ENCODE data around the gene TASOR. TPM values are rescaled to one million over a fixed set of nuclear protein-coding genes. Genes with fewer than 3 reads are reported as not detected.

TASOR gene
- total RNA-seq, 1 experiment from 2014 or later, result 35.8 TPM

DNA sequence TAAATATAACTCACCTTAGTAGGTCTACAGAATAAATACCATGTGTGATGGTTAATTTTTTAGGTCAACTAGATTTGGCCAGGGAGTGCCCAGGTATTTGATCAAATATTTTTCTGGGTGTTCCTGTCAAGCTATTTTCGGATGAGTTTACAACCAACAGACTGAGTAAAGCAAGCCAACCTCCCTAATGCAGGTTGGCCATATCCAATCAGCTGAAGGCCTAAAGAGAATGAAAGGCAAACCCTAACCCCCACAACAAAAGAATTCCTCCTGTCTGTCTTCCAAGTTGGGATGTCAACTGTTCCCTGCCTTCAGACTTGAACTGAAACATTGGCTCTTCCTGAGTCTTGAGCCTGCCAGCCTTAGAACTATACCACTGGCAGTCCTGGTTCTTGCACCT lies 28.6 kb downstream of the TASOR start:
- TF ChIP-seq ELF1 (IDR thresholded peaks at IDR 0.05; ENCODE audit: borderline replicate concordance, low read depth) (no peak), JUND (IDR thresholded peaks at IDR 0.05) (no peak), EZH2phosphoT487 (IDR thresholded peaks at IDR 0.05; ENCODE audit: borderline replicate concordance) (no peak), RAD21 (IDR thresholded peaks at IDR 0.05; ENCODE audit: low read depth) (no peak), CTCF (IDR thresholded peaks at IDR 0.05 in 2 of 3, conservative IDR thresholded peaks at IDR 0.05 in 1 of 3; ENCODE audit: borderline replicate concordance in 1 of 3, insufficient read depth in 1 of 3, low read depth in 2 of 3, low read length in 2 of 3) (no peak), ZBTB33 (IDR thresholded peaks at IDR 0.05; ENCODE audit: extremely low read depth, insufficient replicate concordance, low read length) (no peak), MAX (IDR thresholded peaks at IDR 0.05) (no peak), ZFX (IDR thresholded peaks at IDR 0.05) (no peak), EZH2 (IDR thresholded peaks at IDR 0.05) (no peak), POLR2A (IDR thresholded peaks at IDR 0.05; ENCODE audit: borderline replicate concordance, extremely low read depth, insufficient read depth, insufficient read length) (no peak), ZNF274 (IDR thresholded peaks at IDR 0.05; ENCODE audit: low read depth, low read length) (no peak), TCF7L2 (IDR thresholded peaks at IDR 0.05; ENCODE audit: borderline replicate concordance, extremely low read depth, insufficient read depth, insufficient read length) (no peak), YY1 (IDR thresholded peaks at IDR 0.05; ENCODE audit: extremely low read depth, insufficient replicate concordance, low read depth, low read length) (no peak), SRF (IDR thresholded peaks at IDR 0.05; ENCODE audit: low read depth) (no peak), SP1 (IDR thresholded peaks at IDR 0.05; ENCODE audit: low read depth) (no peak), EGR1 (IDR thresholded peaks at IDR 0.05; ENCODE audit: low read depth) (no peak)
- TF ChIP-seq, protein P1, sequence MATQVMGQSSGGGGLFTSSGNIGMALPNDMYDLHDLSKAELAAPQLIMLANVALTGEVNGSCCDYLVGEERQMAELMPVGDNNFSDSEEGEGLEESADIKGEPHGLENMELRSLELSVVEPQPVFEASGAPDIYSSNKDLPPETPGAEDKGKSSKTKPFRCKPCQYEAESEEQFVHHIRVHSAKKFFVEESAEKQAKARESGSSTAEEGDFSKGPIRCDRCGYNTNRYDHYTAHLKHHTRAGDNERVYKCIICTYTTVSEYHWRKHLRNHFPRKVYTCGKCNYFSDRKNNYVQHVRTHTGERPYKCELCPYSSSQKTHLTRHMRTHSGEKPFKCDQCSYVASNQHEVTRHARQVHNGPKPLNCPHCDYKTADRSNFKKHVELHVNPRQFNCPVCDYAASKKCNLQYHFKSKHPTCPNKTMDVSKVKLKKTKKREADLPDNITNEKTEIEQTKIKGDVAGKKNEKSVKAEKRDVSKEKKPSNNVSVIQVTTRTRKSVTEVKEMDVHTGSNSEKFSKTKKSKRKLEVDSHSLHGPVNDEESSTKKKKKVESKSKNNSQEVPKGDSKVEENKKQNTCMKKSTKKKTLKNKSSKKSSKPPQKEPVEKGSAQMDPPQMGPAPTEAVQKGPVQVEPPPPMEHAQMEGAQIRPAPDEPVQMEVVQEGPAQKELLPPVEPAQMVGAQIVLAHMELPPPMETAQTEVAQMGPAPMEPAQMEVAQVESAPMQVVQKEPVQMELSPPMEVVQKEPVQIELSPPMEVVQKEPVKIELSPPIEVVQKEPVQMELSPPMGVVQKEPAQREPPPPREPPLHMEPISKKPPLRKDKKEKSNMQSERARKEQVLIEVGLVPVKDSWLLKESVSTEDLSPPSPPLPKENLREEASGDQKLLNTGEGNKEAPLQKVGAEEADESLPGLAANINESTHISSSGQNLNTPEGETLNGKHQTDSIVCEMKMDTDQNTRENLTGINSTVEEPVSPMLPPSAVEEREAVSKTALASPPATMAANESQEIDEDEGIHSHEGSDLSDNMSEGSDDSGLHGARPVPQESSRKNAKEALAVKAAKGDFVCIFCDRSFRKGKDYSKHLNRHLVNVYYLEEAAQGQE (IDR thresholded peaks at IDR 0.05; ENCODE audit: low read depth), result no peak
- TF ChIP-seq, protein P2, sequence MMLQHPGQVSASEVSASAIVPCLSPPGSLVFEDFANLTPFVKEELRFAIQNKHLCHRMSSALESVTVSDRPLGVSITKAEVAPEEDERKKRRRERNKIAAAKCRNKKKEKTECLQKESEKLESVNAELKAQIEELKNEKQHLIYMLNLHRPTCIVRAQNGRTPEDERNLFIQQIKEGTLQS (IDR thresholded peaks at IDR 0.05), result no peak
- DNase-seq (ENCODE audit: low read depth, low spot score), result no peak
- Histone ChIP-seq H3K36me3 (ENCODE audit: control insufficient read depth in 1 of 2, insufficient read depth in 2 of 2, low read length in 2 of 2) (peaks cover 8% of the 10 kb centered on the region in 2 experiments), H4K20me1 (ENCODE audit: insufficient read depth) (no peaks in the 10 kb centered on the region), H3K9me3 (ENCODE audit: control insufficient read depth in 1 of 2, insufficient read depth in 1 of 2, low read depth in 1 of 2, low read length in 2 of 2) (no peaks in the 10 kb centered on the region), H3K27ac (ENCODE audit: low read depth, low read length) (no peak overlapping the region), H3K9ac (ENCODE audit: low read length) (no peak overlapping the region), H3K79me2 (ENCODE audit: insufficient read depth, low read length) (peaks cover 42% of the 10 kb centered on the region), H3K4me3 (replicated peaks in 1 of 2; ENCODE audit: low read depth in 1 of 2, low read length in 2 of 2) (no peak overlapping the region), H3K9me2 (ENCODE audit: insufficient read depth) (no peaks in the 10 kb centered on the region), H3K27me3 (ENCODE audit: insufficient read depth, low read length) (no peaks in the 10 kb centered on the region), H3K4me1 (ENCODE audit: control insufficient read depth in 1 of 2, insufficient read depth in 2 of 2, low read length in 2 of 2) (no peaks in the 10 kb centered on the region), H3K4me2 (ENCODE audit: low read length) (no peak overlapping the region), H2AFZ (ENCODE audit: low read depth, low read length, poor library complexity, severe bottlenecking) (no peak overlapping the region)
- RAD21 ChIA-PET (ENCODE audit: low non-redundant PET in 1 of 2, low total read pairs in 2 of 2, uncharacterized antibody in 2 of 2, unreplicated experiment in 2 of 2), result no interaction called here
- intact Hi-C loops (cut with micrococcal nuclease), result no loop called here
- ATAC-seq, result no peak
- CTCF ChIA-PET, result no interaction called here
- POLR2A ChIA-PET, result interaction anchor here (0.6 to 0.7 kb wide), 2 partner anchors 20 to 260 kb away, joined by 4 read pairs; no protein-coding TSS in a partner anchor
- no TSS peak for BruUV-seq (replicated peaks)
